K562 (cell line): ENCODE data around the gene UBE2QL1. TPM values are rescaled to one million over a fixed set of nuclear protein-coding genes. Genes with fewer than 3 reads are reported as not detected.

Experiments used
- BCL6 ChIP-seq: fragments of 250-450 bp; sonication (Bioruptor Pico); IDR thresholded peaks from 2 replicates; pipeline ENCODE4 v1.4.0; 2020
- GABPA ChIP-seq: fragments of 200-800 bp; sonication (Bioruptor generic); conservative IDR thresholded peaks from 2 replicates; pipeline ENCODE4 v1.6.1; 2016; ENCODE audit warnings: low read depth, missing genetic modification characterization, missing compliant biosample characterization
- RFX1 ChIP-seq: fragments of 450-650 bp; IDR thresholded peaks from 2 replicates; pipeline ENCODE4 v1.6.1; 2016; ENCODE audit warnings: mild to moderate bottlenecking, moderate library complexity
- ZNF175 ChIP-seq: fragments of 200-800 bp; sonication (Bioruptor generic); IDR thresholded peaks from 2 replicates; pipeline ENCODE4 v1.6.1; 2016; ENCODE audit warnings: low read depth, mild to moderate bottlenecking, missing genetic modification characterization, missing compliant biosample characterization
- ZNF282 ChIP-seq: sonication (generic); formaldehyde crosslinking; IDR thresholded peaks from 2 replicates; pipeline ENCODE4 v1.8.1; 2023; ENCODE audit warnings: missing genetic modification reagents
- ZNF551 ChIP-seq: fragments of 250-450 bp; sonication (Bioruptor Pico); IDR thresholded peaks from 2 replicates; pipeline ENCODE4 v1.5.0; 2021; ENCODE audit warnings: mild to moderate bottlenecking, moderate library complexity
- polyA plus RNA-seq, 8 experiments: library from polyadenylated mRNA; depleted of rRNA in 4 of 8; stranded (reverse) in 5 of 8; unstranded in 3 of 8; fragments of >200 nt; fragmentation: Nextera tagmentation in 2 of 8; fragmentation: Illumina TruSeq in 1 of 8; extraction: Ambion mirVana in 2 of 8; extraction: Trizol in 1 of 8; gene quantifications; 2 replicates each; pipeline versions ENCODE4 v1.2.1 to v1.2.3, GENCODE V29; 2011 to 2014; ENCODE audit warnings: inconsistent platforms in 1 of 8, missing spikeins in 1 of 8
- total RNA-seq, 7 experiments: library from RNA; depleted of rRNA in 6 of 7; stranded (reverse); fragments of >200 nt in 6 of 7; fragmentation: Illumina TruSeq in 2 of 7; extraction: Trizol in 2 of 7; gene quantifications; 2 replicates each; pipeline versions ENCODE4 v1.2.1 to v1.2.3, GENCODE V29; 2011 to 2021; ENCODE audit warnings: low replicate concordance in 1 of 7
- TF ChIP-seq, protein P1 (sequence below): sonication (generic); formaldehyde crosslinking; IDR thresholded peaks from 2 replicates; pipeline ENCODE4 v1.8.0; 2022; ENCODE audit warnings: mild to moderate bottlenecking, missing genetic modification reagents
- TF ChIP-seq, protein P2 (sequence below): fragments of 450-650 bp; conservative IDR thresholded peaks from 2 replicates; pipeline ENCODE4 v1.6.1; 2016; ENCODE audit warnings: missing genetic modification characterization, low read depth, mild to moderate bottlenecking, control low read depth, missing compliant biosample characterization

The UBE2QL1 gene
- total and polyA plus RNA-seq, 9 of the 15 experiments (the other 6 are each of a cell fraction or from before 2014, with no cell fraction given), result not detected

DNA sequence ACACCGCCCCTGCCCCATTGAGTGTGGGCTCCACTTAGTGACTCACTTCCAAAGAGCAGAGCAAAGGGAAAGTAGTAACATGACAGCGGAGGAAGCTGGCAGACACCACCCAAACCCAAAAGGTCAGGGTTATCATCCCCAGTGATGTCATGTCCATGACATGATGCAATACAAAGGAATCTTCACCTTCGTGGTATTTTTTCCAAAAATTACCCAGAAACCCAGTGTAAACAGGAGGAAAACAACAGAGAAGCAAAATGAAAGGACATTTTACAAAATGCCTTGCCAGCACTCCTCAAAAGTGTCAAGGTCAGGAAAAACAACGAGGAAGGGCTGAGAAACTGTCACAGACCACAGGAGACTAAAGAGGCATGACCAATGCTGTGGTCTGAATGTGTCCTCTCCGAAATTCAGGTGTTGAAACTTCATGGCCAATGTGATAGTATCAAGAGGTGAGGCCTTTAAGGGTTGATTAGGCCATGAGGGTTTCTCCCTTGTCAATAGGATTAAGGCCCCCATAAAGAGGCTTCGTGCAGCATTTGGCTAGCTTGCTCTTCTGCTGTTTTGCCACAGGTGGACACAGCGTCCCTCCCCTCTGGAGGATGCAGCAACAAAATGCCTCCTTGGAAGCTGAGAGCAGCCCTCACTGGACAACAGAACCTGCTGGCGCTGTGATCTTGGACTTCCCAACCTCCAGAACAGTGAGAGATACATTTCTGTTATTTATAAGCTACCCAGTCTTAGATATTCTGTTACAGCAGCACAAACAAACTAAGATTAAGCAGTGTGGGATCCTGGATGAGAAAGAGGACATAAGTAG lies 39.8 kb upstream of the UBE2QL1 start (continued):
- TF ChIP-seq, protein P1, sequence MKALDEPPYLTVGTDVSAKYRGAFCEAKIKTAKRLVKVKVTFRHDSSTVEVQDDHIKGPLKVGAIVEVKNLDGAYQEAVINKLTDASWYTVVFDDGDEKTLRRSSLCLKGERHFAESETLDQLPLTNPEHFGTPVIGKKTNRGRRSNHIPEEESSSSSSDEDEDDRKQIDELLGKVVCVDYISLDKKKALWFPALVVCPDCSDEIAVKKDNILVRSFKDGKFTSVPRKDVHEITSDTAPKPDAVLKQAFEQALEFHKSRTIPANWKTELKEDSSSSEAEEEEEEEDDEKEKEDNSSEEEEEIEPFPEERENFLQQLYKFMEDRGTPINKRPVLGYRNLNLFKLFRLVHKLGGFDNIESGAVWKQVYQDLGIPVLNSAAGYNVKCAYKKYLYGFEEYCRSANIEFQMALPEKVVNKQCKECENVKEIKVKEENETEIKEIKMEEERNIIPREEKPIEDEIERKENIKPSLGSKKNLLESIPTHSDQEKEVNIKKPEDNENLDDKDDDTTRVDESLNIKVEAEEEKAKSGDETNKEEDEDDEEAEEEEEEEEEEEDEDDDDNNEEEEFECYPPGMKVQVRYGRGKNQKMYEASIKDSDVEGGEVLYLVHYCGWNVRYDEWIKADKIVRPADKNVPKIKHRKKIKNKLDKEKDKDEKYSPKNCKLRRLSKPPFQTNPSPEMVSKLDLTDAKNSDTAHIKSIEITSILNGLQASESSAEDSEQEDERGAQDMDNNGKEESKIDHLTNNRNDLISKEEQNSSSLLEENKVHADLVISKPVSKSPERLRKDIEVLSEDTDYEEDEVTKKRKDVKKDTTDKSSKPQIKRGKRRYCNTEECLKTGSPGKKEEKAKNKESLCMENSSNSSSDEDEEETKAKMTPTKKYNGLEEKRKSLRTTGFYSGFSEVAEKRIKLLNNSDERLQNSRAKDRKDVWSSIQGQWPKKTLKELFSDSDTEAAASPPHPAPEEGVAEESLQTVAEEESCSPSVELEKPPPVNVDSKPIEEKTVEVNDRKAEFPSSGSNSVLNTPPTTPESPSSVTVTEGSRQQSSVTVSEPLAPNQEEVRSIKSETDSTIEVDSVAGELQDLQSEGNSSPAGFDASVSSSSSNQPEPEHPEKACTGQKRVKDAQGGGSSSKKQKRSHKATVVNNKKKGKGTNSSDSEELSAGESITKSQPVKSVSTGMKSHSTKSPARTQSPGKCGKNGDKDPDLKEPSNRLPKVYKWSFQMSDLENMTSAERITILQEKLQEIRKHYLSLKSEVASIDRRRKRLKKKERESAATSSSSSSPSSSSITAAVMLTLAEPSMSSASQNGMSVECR (CRISPR knock-in tag), result no peak
- no peak for TF ChIP-seq RFX1
- peak; percentile 73 for TF ChIP-seq BCL6
- TF ChIP-seq ZNF175 (CRISPR knock-in tag), result peak; percentile 97
- no peak for TF ChIP-seq ZNF282 (CRISPR knock-in tag)
- TF ChIP-seq GABPA (tag), result peak; percentile 34; the same call in 1 of the 2 replicates
- TF ChIP-seq ZNF551, result no peak
- TF ChIP-seq, protein P2, sequence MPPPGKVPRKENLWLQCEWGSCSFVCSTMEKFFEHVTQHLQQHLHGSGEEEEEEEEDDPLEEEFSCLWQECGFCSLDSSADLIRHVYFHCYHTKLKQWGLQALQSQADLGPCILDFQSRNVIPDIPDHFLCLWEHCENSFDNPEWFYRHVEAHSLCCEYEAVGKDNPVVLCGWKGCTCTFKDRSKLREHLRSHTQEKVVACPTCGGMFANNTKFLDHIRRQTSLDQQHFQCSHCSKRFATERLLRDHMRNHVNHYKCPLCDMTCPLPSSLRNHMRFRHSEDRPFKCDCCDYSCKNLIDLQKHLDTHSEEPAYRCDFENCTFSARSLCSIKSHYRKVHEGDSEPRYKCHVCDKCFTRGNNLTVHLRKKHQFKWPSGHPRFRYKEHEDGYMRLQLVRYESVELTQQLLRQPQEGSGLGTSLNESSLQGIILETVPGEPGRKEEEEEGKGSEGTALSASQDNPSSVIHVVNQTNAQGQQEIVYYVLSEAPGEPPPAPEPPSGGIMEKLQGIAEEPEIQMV (tag), result no peak
